HepG2 (cell line): ENCODE results near the gene B9D2. TPM values are rescaled to one million over a fixed set of nuclear protein-coding genes. Genes with fewer than 3 reads are reported as not detected.

Source experiments
- CSRNP2 ChIP-seq: sonication (generic); formaldehyde crosslinking; conservative IDR thresholded peaks from 2 replicates; pipeline ENCODE4 v1.8.0; 2022; ENCODE audit warnings: low read depth, missing genetic modification reagents
- E2F2 ChIP-seq: sonication (generic); formaldehyde crosslinking; IDR thresholded peaks from 2 replicates; pipeline ENCODE4 v1.4.0; 2020; ENCODE audit warnings: missing genetic modification reagents, borderline replicate concordance
- ETS1 ChIP-seq: sonication (generic); formaldehyde crosslinking; IDR thresholded peaks from 2 replicates; pipeline ENCODE4 v1.4.0; 2020; ENCODE audit warnings: missing genetic modification reagents
- GABPA ChIP-seq, 2 experiments: IDR thresholded peaks; 2 replicates each; pipeline ENCODE4 v1.6.1; 2011 to 2016; ENCODE audit warnings: low read depth in 2 of 2, low read length in 1 of 2, missing biosample characterization in 1 of 2, missing genetic modification characterization in 1 of 2
- HMG20B ChIP-seq: conservative IDR thresholded peaks from 2 replicates; pipeline ENCODE4 v1.6.1; 2016; ENCODE audit warnings: missing genetic modification reagents, missing compliant biosample characterization
- HMGXB4 ChIP-seq, 2 experiments: sonication (generic) in 1 of 2; formaldehyde crosslinking in 1 of 2; IDR thresholded peaks; 2 replicates each; pipeline versions ENCODE4 v1.4.0 to v1.6.1; 2018 to 2020; ENCODE audit warnings: missing genetic modification reagents in 2 of 2, borderline replicate concordance in 1 of 2, low read depth in 1 of 2, mild to moderate bottlenecking in 1 of 2, missing biosample characterization in 1 of 2
- KLF12 ChIP-seq: sonication (generic); formaldehyde crosslinking; IDR thresholded peaks from 2 replicates; pipeline ENCODE4 v1.4.0; 2020; ENCODE audit warnings: missing genetic modification reagents, borderline replicate concordance
- NR2C2 ChIP-seq: sonication (generic); formaldehyde crosslinking; IDR thresholded peaks from 2 replicates; pipeline ENCODE4 v1.4.0; 2020; ENCODE audit warnings: missing genetic modification reagents, mild to moderate bottlenecking, moderate library complexity, borderline replicate concordance
- NR2F2 ChIP-seq: IDR thresholded peaks from 2 replicates; pipeline ENCODE4 v1.6.1; 2012; ENCODE audit warnings: low read depth, inconsistent platforms, borderline replicate concordance
- SIX4 ChIP-seq: sonication (generic); formaldehyde crosslinking; IDR thresholded peaks from 2 replicates; pipeline ENCODE4 v1.4.0; 2020; ENCODE audit warnings: missing genetic modification reagents
- THAP8 ChIP-seq: sonication (generic); formaldehyde crosslinking; IDR thresholded peaks from 2 replicates; pipeline ENCODE4 v1.5.1; 2020; ENCODE audit warnings: missing genetic modification reagents, mild to moderate bottlenecking, borderline replicate concordance
- YEATS4 ChIP-seq: sonication (generic); formaldehyde crosslinking; IDR thresholded peaks from 2 replicates; pipeline ENCODE4 v1.4.0; 2020; ENCODE audit warnings: missing genetic modification reagents, borderline replicate concordance
- ZFP37 ChIP-seq: sonication (generic); formaldehyde crosslinking; IDR thresholded peaks from 2 replicates; pipeline ENCODE4 v1.4.0; 2020; ENCODE audit warnings: missing genetic modification reagents, borderline replicate concordance
- ZMYM4 ChIP-seq: sonication (generic); formaldehyde crosslinking; IDR thresholded peaks from 2 replicates; pipeline ENCODE4 v1.8.1; 2023; ENCODE audit warnings: mild to moderate bottlenecking, missing genetic modification reagents
- ZNF251 ChIP-seq: sonication (generic); formaldehyde crosslinking; IDR thresholded peaks from 2 replicates; pipeline ENCODE4 v1.9.0; 2021; ENCODE audit warnings: mild to moderate bottlenecking, missing genetic modification reagents
- ZNF30 ChIP-seq: sonication (generic); formaldehyde crosslinking; IDR thresholded peaks from 2 replicates; pipeline ENCODE4 v1.5.0; 2020; ENCODE audit warnings: mild to moderate bottlenecking, missing genetic modification reagents
- ZNF703 ChIP-seq: sonication (generic); formaldehyde crosslinking; IDR thresholded peaks from 2 replicates; pipeline ENCODE4 v1.5.1; 2020; ENCODE audit warnings: missing genetic modification reagents, mild to moderate bottlenecking, moderate library complexity, borderline replicate concordance
- ZNF710 ChIP-seq: sonication (generic); formaldehyde crosslinking; IDR thresholded peaks from 2 replicates; pipeline ENCODE4 v1.5.0; 2020; ENCODE audit warnings: mild to moderate bottlenecking, missing genetic modification reagents, borderline replicate concordance
- polyA plus RNA-seq, 8 experiments: library from polyadenylated mRNA; depleted of rRNA in 3 of 8; stranded (reverse) in 7 of 8; unstranded in 1 of 8; fragments of >200 nt; fragmentation: Illumina TruSeq in 4 of 8; extraction: Trizol in 4 of 8; gene quantifications; 2 replicates each; pipeline versions ENCODE4 v1.2.1 to v1.2.3, GENCODE V29; 2011 to 2016; ENCODE audit warnings: low read depth in 4 of 8, missing spikeins in 1 of 8, mixed read lengths in 1 of 8; ENCODE audit not compliant: insufficient read depth in 1 of 8
- total RNA-seq, 5 experiments: library from RNA; depleted of rRNA; stranded (reverse); fragments of >200 nt; fragmentation: Illumina TruSeq; extraction: Trizol; gene quantifications; 2 replicates each; pipeline ENCODE4 v1.2.3, GENCODE V29; 2016; ENCODE audit warnings: low read depth in 1 of 5

Gene B9D2
- total and polyA plus RNA-seq, 2 of the 13 experiments (the other 11 are each of a cell fraction or from before 2014, with no cell fraction given) = 3.1 to 4.4 TPM

GRCh38 chr19:41363753-41364523 lies at the start of gene B9D2 (continued):
- TF ChIP-seq CSRNP2 (CRISPR knock-in tag) (no peak), HMG20B (CRISPR knock-in tag) (no peak), GABPA (IDR thresholded peaks at IDR 0.05; ENCODE audit: low read depth, low read length) (no peak), GABPA (CRISPR knock-in tag; IDR thresholded peaks at IDR 0.05; ENCODE audit: low read depth) (peak; percentile 69), SIX4 (CRISPR knock-in tag) (no peak), ZNF710 (CRISPR knock-in tag) (no peak; the same call in 1 of the 2 replicates), THAP8 (CRISPR knock-in tag) (no peak), NR2F2 (no peak), ZMYM4 (CRISPR knock-in tag) (0 out of 2 replicates have a peak, but pooled peaks have one; percentile 48), NR2C2 (peak; percentile 54; the same call in 1 of the 2 replicates), KLF12 (CRISPR knock-in tag) (no peak), ZFP37 (CRISPR knock-in tag) (no peak), ETS1 (no peak), YEATS4 (CRISPR knock-in tag) (peak; percentile 28; the same call in 1 of the 2 replicates), HMGXB4 (CRISPR knock-in tag; IDR thresholded peaks at IDR 0.05; ENCODE audit: borderline replicate concordance in 1 of 2, low read depth in 1 of 2) (no peak), ZNF30 (CRISPR knock-in tag) (no peak), ZNF703 (CRISPR knock-in tag) (no peak), ZNF251 (CRISPR knock-in tag) (no peak), E2F2 (no peak)
